ENCODE results near the gene ARMC12. TPM values are rescaled to one million over a fixed set of nuclear protein-coding genes. Genes with fewer than 3 reads are reported as not detected.

The ARMC12 gene
- total and polyA plus RNA-seq, 2 of the 13 experiments (the other 11 are each of a cell fraction or from before 2014, with no cell fraction given), result 1.3 TPM; not detected in 1

- TF ChIP-seq IRX3 (CRISPR knock-in tag; IDR thresholded peaks at IDR 0.05; ENCODE audit: borderline replicate concordance, low read depth) (peak; percentile 71; the same call in 1 of the 2 replicates), SNAPC5 (CRISPR knock-in tag; IDR thresholded peaks at IDR 0.05; ENCODE audit: borderline replicate concordance) (peak; percentile 50; the same call in 1 of the 2 replicates), HNF1A (IDR thresholded peaks at IDR 0.05; ENCODE audit: low read depth) (no peak), HNF1A (CRISPR knock-in tag; IDR thresholded peaks at IDR 0.05; ENCODE audit: borderline replicate concordance) (no peak; the same call in 1 of the 2 replicates), TFAP4 (IDR thresholded peaks at IDR 0.05; ENCODE audit: borderline replicate concordance, low read depth) (peak; percentile 39; the same call in 1 of the 2 replicates), NFYC (CRISPR knock-in tag; IDR thresholded peaks at IDR 0.05) (no peak), TOPORS (CRISPR knock-in tag; IDR thresholded peaks at IDR 0.05) (peak; percentile 67; the same call in 1 of the 2 replicates), CBFB (CRISPR knock-in tag; IDR thresholded peaks at IDR 0.05) (no peak; the same call in 1 of the 2 replicates), MZF1 (CRISPR knock-in tag; IDR thresholded peaks at IDR 0.05; ENCODE audit: borderline replicate concordance) (no peak), ZSCAN22 (CRISPR knock-in tag; IDR thresholded peaks at IDR 0.05) (no peak), ZNF777 (CRISPR knock-in tag; IDR thresholded peaks at IDR 0.05) (peak; percentile 80), SP1 (IDR thresholded peaks at IDR 0.05) (no peak), SP1 (CRISPR knock-in tag; IDR thresholded peaks at IDR 0.05) (0 out of 2 replicates have a peak, but pooled peaks have one; percentile 13), JUN (CRISPR knock-in tag; IDR thresholded peaks at IDR 0.05) (no peak; the same call in 1 of the 2 replicates), RFX5 (IDR thresholded peaks at IDR 0.05; ENCODE audit: low read depth, low read length) (no peak), ZFY (CRISPR knock-in tag; IDR thresholded peaks at IDR 0.05) (peak; percentile 60)
- TF ChIP-seq, protein P1, sequence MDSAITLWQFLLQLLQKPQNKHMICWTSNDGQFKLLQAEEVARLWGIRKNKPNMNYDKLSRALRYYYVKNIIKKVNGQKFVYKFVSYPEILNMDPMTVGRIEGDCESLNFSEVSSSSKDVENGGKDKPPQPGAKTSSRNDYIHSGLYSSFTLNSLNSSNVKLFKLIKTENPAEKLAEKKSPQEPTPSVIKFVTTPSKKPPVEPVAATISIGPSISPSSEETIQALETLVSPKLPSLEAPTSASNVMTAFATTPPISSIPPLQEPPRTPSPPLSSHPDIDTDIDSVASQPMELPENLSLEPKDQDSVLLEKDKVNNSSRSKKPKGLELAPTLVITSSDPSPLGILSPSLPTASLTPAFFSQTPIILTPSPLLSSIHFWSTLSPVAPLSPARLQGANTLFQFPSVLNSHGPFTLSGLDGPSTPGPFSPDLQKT (CRISPR knock-in tag; IDR thresholded peaks at IDR 0.05; ENCODE audit: borderline replicate concordance), result no peak
- TF ChIP-seq, protein P2, sequence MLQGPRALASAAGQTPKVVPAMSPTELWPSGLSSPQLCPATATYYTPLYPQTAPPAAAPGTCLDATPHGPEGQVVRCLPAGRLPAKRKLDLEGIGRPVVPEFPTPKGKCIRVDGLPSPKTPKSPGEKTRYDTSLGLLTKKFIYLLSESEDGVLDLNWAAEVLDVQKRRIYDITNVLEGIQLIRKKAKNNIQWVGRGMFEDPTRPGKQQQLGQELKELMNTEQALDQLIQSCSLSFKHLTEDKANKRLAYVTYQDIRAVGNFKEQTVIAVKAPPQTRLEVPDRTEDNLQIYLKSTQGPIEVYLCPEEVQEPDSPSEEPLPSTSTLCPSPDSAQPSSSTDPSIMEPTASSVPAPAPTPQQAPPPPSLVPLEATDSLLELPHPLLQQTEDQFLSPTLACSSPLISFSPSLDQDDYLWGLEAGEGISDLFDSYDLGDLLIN (CRISPR knock-in tag; IDR thresholded peaks at IDR 0.05; ENCODE audit: borderline replicate concordance), result peak; percentile 67; the same call in 1 of the 2 replicates
- TF ChIP-seq, protein P3, sequence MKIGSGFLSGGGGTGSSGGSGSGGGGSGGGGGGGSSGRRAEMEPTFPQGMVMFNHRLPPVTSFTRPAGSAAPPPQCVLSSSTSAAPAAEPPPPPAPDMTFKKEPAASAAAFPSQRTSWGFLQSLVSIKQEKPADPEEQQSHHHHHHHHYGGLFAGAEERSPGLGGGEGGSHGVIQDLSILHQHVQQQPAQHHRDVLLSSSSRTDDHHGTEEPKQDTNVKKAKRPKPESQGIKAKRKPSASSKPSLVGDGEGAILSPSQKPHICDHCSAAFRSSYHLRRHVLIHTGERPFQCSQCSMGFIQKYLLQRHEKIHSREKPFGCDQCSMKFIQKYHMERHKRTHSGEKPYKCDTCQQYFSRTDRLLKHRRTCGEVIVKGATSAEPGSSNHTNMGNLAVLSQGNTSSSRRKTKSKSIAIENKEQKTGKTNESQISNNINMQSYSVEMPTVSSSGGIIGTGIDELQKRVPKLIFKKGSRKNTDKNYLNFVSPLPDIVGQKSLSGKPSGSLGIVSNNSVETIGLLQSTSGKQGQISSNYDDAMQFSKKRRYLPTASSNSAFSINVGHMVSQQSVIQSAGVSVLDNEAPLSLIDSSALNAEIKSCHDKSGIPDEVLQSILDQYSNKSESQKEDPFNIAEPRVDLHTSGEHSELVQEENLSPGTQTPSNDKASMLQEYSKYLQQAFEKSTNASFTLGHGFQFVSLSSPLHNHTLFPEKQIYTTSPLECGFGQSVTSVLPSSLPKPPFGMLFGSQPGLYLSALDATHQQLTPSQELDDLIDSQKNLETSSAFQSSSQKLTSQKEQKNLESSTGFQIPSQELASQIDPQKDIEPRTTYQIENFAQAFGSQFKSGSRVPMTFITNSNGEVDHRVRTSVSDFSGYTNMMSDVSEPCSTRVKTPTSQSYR (CRISPR knock-in tag; IDR thresholded peaks at IDR 0.05; ENCODE audit: borderline replicate concordance), result no peak
These were observed 8.7 kb upstream of the ARMC12 start (continued) for GRCh38 chr6:35727935-35728682.

Data from HepG2 (cell line).